ENCODE results near the gene GGA2.
"Not testable (repeated sequence)": the region's sequence is repeated elsewhere in the genome, so short reads cannot be mapped to it uniquely, and the experiment has no call there.

Gene GGA2

DNA sequence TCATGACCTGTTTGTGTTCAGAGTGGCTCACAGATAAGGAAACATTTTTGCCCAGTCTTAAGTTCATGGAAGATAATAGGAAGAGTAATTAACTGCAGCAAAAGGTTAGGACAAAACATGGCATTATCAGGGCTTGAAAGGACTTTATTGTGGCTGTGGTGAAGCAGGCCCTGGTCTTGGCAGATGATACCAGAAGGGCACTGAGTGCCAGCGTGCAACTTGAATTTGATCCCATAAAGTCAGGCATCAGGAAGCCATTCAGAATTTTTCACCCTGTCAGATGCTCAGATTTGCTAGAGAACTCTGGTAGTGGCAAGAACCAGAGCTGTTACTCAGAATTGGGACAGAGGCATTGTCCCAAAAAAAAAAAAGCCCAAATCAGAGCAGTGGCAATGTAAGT, 46.1 kb downstream of the GGA2 start:
- no peak for DNase-seq

DNA sequence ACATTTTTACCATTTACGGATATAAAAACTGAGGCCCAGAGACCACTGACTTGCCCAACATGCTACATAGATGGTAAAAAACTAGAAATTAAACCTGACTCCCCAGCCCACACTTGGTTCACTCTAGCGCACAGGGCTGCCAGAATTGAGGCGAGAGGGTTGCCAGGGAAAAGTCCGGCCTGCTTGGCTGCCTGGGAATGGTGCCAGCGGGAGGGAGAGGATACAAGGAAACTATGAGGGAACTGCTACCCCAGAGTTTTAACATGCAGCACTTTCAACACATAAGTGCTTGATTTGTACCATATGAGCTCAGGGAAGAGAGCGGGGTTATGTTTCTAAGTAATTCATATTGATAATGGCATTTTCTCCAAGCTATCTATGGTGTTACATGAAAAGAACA, 47.3 kb downstream of the GGA2 start:
- DNase-seq: not testable (repeated sequence)

DNA sequence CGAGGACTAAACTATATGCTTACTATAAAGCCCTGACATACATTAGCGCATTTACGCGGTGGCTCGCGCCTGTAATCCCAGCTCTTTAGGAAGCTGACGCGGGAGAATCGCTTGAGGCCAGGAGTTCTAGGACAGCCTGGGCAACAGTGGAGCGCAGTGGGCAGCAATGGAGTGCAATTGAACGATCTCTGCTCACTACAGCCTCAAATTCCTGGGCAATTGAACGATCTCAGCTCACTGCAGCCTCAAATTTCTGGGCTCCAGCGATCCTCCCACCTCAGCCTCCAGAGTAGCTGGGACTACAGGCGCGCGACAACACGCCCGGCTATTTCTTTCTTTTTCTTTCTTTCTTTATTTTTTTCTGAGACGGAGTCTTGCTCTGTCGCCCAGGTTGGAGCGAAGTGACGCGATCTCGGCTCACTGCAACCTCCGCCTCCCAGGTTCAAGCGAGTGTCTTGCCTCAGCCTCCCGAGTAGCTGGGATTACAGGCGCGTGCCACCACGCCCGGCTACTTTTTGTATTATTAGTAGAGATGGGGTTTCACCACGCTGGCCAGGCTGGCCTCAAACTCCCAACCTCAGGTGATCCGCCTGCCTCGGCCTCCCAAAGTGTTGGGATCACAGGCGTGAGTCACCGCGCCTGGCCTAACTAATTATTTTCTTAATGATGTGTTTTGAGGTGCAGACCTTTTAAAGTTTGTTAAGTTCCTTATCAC, 56.8 kb downstream of the GGA2 start:
- DNase-seq: no peak

DNA sequence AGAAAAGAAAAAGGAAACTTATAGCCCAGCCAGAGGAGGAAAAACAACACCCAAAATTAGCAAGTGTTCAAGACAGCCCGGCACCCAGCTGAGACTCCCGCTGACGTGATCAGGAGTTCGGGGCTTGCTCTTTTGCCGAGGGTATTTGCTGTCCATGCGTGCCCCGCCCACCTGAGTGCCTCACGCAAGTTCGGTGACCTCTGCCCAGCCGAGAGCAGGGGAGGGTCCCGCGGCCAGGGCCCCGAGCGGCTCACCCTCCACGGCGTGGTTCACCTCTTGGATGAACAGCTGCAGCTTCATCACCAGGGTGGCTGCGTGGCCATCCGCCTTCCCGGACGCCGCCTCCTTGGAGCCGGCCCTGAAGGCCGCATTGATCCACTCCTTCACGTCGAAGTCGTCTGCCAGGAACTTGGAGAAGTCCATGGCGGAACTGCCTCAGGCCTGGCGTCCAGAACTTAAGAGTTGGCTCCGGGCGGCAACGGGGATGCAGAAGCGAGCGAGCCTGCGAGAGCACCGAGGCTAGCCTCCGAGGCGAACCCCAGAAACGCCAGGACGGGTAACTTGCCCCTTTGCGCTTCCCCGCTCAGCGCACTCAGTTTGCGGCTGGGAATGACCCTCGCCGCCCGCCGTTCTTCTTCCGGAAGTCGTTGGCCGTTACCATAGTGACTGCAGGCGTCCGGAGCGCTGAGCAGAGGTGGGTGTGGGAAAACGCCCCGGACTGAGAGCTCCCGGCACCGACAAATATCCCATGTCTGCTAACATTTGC, 57.5 kb downstream of the GGA2 start, which contains the start of gene COG7:
Gene COG7, minus strand, starts transcription at position 618 of the 766 bp plus-strand sequence. Its CDS starts 195 bp downstream, at position 423.
- DNase-seq: peak; percentile 73

DNA sequence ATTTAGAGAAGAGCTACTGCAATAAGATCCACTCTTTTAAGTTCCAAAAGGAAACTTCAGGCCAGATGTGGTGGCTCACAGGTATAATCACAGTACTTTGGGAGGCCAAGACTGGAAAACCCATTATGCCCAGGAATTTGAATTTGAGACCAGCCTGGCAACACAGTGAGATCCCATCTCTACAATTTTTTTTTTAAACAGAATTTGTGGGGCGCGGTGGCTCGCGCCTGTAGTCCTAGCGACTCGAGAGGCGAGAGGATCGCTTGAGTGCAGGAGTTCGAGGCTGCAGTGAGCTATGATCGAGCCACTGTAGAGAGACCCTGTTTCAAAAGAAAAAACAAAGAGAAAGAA, 58.1 kb downstream of the GGA2 start:
- no peak for DNase-seq

DNA sequence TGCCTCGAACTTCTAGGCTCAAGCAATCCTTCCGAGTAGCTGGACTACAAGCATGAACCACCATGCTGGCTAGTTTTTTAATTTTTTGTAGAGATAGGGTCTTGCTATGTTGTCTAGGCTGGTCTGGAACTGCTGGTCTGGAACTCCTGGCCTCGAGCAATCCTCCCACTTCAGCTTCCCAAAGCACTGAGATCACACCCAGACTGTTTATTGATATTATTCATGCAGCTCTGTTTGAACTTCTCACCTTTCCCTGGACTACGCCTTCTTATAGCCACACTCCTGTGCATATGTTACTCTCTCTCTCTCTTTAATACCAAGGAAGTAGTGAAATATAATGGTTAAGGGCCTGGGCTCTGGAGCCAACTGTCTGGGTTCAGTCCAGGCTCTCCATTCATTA, 61.9 kb downstream of the GGA2 start:
- DNase-seq: no peak

DNA sequence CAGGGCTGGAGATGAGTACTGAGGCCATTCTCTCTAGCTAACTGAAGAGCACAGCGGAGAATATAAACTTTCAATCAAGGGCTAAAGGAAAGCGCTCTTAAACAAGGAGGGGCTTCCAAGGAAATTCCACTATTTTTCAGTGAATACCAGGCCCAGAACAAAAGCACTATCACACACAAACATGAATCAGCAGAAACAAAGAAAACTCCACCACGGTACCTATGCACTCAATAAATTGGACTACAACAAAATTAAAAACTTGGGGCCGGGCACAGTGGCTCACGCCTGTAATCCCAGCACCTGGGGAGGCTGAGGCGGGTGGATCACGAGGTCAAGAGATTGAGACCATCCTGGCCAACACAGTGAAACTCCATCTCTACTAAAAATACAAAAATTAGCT, 72.8 kb downstream of the GGA2 start:
- DNase-seq: not testable (repeated sequence)

DNA sequence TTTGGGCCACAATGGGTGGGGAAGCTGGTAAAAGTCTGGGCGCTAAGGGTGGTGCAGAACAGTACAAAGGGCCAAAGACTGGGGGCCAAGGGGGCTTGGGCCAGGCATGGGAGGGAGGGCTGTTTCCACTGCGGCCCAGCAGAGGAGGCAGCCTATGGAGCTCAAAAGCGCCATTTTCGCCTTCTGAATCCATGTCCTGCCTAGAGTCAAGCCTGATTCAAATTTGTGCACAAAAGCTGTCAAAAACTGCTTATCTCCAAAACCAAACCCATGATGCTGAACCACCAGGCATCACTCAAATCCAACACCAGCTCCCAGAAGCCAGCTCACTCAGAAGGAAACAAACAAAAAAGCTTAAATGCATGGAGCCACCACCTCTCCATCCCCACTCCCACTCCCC, 73.3 kb downstream of the GGA2 start:
- DNase-seq: no peak

DNA sequence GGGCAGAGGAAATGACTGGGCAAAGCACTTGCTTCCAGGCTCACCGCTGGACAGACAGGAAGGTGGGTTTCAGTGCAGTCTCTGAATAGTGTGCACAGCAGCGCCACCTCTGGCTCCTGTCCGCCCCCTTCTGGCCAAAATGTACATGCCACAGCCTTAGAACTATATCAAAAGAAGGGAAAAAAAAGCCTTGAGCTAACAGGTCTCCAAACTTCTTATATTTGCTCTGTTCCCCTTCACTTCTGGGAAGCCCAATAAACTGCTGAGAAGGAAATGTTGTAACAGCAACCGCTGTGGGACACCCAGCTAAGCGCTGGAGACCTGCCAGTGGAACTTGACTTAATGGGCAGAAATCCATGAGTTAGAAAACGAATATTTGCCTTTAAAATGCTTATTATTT, 74.8 kb downstream of the GGA2 start:
- peak; percentile 92 for DNase-seq

DNA sequence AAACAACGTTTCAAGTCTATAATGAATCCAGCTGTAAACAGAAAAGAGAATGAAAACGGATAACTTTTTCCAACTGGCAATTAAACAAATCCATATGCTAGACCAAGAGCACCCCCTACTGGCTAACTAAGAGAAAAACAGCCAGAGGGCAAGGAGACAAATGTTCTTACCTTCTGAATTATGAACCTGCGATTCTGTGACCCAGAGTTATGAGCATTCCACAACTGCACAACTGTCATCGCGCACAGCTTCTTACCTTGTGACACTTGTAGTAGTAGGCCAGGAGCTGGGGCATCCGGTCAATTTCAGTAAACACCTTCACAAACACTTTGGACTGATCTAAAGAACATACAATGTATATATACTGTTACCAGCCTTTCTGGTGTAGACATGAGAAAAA, 75.9 kb downstream of the GGA2 start:
- peak; percentile 51 for DNase-seq

DNA sequence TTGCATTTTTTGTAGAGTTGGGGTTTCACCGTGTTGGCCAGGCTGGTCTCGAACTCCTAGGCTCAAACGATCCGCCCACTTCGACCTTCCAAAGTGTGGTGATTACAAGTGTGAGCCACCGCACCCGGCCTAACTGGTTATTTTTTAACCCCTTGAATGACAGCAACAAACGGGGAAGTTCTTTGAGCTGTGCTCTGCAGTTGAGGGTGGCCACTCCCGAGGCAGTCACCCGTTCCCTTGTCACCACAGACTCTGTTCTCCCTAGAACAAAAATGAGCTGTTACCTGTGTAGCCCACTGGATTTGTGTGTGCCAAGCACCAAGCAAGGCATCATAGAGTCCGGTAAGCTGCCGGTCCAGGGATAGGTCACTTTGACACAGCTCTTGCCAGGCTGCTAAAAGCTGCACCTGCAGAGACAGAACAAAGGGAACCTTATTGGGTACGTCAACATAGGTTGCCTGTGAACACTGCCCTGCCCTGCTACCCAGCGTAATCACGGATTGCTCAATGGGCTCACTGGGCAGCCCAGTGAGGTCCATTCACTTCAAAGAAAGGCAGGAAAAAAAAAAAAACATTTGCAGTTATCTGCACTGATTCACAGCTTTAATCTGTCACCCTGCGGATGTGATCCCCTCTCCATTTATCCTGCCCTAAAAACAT, 76.9 kb downstream of the GGA2 start:
- no peak for DNase-seq

DNA sequence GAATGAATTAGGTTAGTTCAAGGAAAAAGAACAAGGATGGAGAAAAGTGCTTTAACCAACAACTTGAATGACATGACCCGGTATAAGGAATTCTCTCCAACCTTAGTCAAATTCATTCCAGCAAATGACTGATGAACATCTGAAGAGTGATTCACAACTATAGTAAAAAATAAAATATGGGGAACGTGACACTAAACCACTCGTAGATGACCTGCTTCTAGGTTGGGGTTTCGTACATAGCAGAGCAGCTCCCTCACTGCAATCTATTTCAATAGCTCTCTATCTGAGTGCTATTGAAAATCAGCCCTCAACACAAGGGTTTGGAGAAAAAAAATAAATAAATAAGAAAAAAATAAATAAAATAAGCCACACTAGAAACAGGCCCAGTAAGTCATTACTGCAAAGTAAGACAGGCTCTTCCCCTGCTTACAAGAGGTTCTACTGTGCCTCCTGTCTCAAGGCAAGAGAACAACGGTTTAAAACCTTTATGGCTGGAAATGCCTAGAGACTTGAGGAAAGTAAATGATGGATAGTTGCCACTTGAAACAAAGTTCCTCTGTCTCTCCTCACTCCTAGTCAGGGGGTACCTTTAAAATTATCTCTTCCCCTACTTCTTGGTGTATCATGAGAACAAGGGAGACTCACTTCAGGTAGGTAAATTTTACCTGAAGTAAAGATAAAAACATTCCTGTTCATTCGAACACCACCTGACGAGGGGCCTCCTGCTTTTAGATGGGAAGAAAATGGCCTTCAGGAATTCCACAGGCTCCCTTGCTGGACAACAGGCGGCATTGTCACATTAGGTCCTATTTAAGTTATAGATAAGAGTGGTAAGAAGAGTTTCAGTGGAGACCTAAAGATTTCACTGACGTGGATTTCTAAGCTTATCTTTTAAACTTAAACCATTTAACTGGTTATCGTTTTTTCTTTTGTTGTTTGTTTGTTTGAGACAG, 77.8 kb downstream of the GGA2 start:
- DNase-seq: no peak

DNA sequence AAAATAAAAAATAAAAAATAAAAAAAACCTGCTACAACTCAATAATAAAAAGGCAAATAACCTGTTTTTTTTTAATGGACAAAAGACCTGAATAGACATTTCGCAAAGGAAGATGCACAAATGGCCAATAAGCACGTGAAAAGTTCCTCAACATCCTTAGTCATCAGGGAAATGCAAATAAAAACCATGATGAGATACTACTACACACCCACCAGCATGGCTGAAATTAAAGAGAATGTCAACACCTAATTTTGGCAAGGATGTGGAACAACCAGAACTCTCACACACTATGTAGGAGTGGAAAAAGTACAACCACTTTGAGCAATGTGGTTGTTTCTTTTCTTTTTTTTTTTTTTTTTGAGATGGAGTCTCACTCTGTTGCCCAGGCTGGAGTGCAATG, 81.9 kb downstream of the GGA2 start:
- no peak for DNase-seq

DNA sequence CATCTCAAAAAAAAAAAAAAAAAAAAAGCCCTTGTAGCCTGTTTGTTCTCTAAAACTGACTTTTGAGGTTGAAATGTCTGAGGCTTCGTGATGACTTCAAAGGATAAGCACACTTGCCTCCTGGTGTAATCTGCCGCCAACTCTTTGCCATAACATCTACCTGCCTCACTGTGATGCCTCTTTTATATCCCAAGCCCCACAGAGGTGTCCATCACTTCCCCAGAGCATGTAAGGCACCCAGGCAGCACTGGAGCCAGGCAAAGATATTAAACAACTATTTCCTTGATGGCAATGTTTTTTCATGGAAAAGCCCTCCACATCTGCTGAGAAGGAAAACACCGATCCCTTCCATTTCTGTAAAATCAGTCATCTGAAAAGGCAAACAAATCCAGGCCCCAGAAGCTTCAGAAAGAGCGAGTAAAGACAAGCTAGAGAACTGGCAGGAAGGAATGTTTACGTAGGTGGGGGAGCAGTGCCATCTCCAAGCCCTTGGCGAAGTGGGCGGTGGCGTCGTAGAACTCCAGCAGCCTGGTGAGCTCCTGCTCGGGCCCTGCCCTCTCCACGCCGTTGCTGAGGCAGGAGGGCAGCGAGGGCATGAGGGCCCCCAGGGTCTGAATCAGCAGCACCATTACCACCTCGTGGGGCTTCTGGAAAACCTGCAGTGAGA, 85.9 kb downstream of the GGA2 start:
- no peak for DNase-seq

DNA sequence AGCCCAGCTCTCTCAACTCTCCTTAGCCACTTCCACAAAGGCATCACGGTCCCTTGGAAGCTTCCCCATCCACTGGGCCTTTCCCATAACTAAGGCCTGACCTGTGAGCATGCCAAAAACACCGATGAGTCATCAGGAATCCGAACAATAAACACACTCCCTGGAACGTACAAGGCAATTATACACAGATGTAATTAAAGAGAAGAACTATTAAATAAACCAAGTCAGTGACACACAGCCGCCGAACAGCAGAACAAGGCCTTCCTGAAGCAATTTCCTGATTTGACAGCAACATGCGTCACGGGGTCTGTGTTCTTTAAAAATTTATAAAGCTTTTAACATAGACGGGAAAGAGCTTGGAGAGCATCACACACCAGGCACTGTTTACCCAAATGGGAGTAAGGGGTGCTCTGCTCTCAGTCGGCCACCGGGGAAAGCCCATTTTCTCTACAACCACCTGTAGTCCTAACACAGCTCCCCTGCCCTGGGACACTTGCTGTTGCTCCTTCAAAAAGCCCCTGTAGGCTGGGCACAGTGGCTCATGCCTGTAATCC, 86.7 kb downstream of the GGA2 start:
- DNase-seq: no peak

DNA sequence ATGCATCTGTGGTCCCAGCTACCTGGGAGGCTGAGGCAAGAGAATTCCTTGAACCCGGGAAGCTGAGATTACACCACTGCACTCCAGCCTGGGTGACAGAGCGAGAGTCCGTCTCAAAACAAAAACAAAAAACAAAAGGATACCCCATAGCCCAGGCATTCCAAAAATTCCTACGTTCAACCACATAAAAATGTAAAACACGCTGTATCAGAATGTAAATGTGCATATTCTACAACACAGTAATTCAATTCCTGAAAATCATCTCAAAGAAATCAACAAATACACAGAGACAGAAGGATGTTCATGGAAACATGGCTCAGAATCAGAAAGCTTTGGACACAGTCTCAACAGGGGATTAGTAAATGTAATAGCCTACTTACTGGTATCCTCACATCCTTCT, 90.3 kb downstream of the GGA2 start:
- no peak for DNase-seq

DNA sequence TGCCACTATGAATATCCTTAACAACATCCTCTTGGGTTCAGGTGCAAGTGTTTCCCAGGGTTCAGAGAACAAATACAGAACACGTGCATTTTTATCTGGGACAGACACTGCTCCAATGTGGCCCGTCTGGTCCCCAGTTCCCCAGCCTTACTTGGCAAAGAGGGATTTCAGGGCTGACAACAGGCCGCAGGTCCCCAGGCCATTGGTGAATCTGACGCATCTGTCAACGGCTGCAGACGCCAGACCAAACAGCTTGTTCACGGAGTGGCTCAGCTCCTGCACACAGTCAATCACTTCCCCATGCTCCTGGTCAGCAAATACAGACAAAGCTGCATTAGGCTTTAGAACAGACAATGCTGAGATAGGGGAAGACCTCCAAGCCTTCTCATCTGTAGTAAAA, 93.5 kb downstream of the GGA2 start:
- DNase-seq: no peak

DNA sequence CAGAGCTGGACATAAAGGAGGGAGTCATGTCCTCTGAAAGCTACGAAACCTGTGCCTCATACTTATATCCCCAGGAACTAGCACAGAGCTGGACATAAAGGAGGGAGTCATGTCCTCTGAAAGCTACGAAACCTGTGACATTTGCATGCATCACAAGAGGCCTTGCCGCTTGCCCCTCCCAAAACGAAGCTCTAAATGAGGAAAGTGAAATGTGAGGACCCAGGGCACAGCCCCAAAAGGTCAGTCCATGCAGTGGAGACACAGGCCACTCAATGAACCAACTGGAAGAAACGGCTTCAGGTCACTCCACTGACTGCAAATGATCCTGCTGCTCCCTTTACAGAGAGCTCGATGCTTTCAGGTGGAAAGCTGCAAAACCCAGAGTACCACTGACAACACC, 95.6 kb downstream of the GGA2 start:
- no peak for DNase-seq
